Activated CD4-positive, alpha-beta T cell treated with anti-CD3 and anti-CD28 coated beads for 48 hours (primary cell): ENCODE results near the gene RAB4A.
"Not testable (repeated sequence)": the region's sequence is repeated elsewhere in the genome, so short reads cannot be mapped to it uniquely, and the experiment has no call there.

Experiments
- DNase-seq: peaks from one replicate; pipeline ENCODE4 v3.0.0-alpha.2; 2020

RAB4A gene

DNA sequence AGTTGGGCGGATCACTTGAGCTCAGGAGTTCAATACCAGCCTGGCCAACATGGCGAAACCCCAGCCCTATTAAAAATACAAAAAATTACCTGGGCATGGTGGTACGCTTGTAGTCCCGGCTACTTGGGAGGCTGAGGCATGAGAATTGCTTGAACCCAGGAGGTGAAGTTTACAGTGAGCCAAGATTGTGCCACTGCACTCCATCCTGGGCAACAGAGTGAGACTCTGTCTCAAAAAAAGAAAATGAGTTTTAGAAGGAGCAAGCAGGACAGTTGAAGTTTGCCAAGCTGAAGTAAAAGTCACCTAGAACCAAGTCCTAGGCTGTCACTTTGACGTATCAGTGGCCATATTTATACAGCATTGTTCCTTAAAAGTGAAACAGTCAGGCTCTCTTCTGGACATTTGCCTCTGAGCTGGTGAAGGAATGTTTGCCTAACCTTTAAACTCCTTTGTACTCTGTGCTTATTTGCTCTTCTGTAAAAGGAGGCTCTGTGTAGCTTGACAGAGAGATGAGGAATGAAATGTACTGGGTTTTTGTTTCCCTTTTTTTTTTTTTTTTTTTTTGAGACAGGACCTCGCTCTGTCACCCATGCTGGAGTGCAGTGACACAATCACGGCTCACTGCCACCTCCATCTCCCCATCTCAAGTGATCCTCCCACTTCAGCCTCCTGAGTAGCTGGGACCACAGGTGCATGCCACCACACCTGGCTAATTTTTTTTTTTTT lies 2.8 kb downstream of the RAB4A start:
- DNase-seq: no peak

- DNase-seq: no peak
Measured at GRCh38 chr1:229275005-229275404, 4.1 kb downstream of the RAB4A start.

DNA sequence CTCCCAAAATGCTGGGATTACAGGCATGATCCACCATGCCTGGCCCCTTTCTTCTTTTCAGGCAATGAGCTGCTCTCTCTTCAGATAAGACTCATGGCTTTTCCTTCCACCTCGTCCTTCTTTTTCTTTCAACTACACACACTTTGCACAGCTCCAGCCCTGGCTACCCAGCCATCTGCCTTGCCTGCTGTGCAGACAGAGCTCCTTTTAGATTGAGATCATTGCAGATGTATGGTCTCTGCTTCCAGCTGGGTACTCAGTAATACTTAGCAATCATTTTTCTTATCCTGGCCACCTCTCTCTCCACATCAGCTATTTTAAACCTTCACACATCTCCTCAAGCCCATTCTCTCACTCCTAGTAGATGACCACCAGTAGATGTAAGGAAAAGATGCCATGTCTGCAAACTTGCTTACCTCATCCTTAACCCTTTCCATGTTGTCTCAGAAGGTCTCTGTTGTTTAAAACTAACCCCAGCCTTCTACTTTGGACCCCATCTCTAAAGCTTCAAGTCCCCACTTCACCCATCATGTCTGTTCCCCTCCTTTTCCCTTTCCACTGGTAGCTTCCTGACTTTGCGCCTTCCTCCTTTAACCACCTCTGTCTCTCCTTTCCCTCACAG lies 7.3 kb downstream of the RAB4A start:
- no peak for DNase-seq

DNA sequence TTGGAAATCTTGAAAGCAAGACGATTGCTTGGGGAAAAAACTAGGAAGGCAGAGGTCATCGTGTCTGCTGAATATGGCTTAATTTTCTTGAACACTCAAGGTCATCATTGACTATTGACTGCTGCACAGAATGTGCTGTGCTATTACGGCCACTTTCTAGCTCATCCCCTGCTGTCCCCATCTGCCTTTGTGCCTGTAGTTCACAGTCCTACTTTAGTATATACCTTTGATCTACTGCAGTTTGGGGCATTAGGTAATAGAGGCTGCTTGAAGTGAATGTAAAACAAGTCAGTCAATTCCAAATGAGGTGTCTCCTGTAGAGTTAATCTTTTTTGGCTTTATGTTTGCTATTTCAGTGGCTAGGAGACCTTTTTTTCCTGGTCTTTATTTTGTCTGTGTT lies 8.3 kb downstream of the RAB4A start:
- DNase-seq: no peak

DNA sequence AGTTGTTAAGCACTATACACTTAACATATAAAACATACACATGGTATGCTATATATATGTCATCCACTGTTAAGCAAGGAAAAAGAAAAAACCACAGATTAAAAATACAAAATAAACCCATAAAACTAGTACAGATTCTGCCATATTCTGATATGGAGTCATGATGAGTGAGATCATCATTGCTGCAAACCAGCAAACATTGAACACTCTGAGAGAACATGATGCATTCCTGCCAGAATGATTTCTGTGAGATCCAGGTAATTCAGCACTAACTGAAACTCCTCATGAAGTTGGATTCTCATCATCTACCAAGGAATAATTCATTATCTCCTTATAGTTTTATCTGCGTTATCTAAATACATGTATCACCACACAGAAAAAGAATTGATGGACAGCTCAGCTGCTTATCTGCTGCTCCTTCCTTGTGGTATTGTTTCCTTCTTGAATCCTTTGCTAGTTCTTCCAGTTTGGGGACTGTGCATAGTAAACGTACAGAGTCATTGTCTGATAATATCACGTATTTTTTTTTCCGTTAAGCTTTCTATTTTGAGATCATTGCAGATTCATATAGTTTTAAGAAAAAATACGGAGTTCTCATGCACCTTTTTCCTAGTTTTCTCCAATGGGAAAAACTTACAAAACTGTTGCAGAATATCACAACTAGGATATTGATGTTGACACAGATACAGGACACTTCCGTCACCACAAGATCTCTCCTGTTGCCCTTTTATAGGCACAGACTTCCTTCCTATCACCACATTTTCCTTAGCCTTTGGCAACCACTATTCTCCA lies 9.3 kb downstream of the RAB4A start:
- DNase-seq: no peak

GRCh38 chr1:229280921-229281320 lies 10.0 kb downstream of the RAB4A start:
- DNase-seq: no peak

GRCh38 chr1:229281339-229281926 lies 10.5 kb downstream of the RAB4A start:
- DNase-seq: no peak

- DNase-seq: no peak
Measured at GRCh38 chr1:229282295-229282823, 11.4 kb downstream of the RAB4A start.

GRCh38 chr1:229283183-229283611 lies 12.3 kb downstream of the RAB4A start:
- DNase-seq: no peak

- DNase-seq: no peak
Measured at GRCh38 chr1:229284887-229285286, 14.0 kb downstream of the RAB4A start.

DNA sequence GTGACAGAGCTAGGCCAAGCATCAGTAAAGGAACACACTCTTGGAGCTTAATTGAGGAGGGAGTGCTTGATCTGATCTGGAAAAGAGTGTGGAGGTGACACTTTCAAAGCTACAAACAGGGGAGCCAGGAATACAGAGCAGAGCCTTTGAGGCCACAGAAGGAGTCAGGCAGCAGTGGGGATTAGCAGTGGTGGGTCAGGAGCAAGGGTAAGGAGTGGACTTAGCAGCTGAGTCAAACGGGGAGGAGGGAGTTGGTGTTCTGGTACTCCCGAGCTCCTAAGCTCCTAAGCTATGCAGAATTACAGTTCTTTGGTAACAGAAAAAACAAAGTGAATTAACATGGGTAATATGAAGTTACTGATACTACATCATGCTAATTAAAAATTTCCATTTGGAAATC lies 14.5 kb downstream of the RAB4A start:
- DNase-seq: no peak

- no peak for DNase-seq
Measured at GRCh38 chr1:229286099-229286766, 15.3 kb downstream of the RAB4A start.

- no peak for DNase-seq
Measured at GRCh38 chr1:229287267-229287666, 16.4 kb downstream of the RAB4A start.

DNA sequence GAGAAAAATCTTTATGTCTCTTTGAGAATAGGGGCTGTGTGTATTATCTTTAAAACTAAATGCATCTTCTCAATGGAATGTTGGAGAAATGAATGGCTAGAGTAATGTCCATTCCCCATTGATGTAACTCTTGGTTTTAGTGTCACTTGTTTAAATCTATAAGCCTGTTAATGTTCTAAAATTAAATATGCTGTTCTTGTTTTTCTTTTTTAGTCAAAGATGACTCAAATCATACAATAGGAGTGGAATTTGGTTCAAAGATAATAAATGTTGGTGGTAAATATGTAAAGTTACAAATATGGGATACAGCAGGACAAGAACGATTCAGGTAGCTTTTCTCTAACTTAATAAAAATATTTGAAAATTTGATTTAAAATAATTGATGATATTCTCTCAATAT lies 17.6 kb downstream of the RAB4A start:
- DNase-seq: no peak

GRCh38 chr1:229291686-229292085 lies 20.8 kb downstream of the RAB4A start:
- DNase-seq: not testable (repeated sequence)

DNA sequence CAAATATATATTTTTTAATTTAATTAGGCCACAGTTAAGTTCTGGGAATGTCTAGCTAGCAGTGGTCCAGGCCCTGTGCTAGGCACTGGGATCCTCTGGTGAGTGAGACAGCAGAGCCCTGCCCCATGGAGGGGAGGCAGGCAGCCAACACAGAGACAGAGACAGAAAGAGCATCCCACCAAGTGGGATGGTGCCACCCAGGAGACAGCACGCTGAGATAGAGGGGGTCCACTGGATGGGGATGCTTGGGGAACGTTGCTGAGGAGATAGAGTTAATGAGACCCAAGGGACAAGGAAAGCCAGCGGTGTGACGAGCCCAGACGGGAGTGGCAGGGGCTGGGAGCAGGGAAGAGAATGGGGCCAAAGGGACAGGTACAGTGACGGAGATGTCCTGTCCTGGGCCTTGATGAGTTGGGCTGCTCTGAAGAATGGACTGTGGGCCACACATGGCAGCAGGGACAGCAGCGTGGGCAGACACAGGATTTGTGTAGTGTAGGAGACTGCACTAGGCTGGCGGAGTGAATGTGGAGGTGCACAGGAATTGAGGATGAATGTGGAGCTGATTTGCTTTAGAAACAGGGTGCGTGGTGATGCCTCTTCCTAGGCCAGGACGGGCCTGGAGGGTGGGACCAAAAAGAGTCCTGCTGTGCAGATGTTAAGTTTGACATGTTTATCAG lies 22.8 kb downstream of the RAB4A start:
- no peak for DNase-seq

- no peak for DNase-seq
Measured at GRCh38 chr1:229295745-229296144, 24.8 kb downstream of the RAB4A start.

GRCh38 chr1:229296541-229296941 lies 25.6 kb downstream of the RAB4A start:
- no peak for DNase-seq

- DNase-seq: no peak
Measured at GRCh38 chr1:229297746-229298145, 26.8 kb downstream of the RAB4A start.

- no peak for DNase-seq
Measured at GRCh38 chr1:229298420-229298819, 27.5 kb downstream of the RAB4A start.

DNA sequence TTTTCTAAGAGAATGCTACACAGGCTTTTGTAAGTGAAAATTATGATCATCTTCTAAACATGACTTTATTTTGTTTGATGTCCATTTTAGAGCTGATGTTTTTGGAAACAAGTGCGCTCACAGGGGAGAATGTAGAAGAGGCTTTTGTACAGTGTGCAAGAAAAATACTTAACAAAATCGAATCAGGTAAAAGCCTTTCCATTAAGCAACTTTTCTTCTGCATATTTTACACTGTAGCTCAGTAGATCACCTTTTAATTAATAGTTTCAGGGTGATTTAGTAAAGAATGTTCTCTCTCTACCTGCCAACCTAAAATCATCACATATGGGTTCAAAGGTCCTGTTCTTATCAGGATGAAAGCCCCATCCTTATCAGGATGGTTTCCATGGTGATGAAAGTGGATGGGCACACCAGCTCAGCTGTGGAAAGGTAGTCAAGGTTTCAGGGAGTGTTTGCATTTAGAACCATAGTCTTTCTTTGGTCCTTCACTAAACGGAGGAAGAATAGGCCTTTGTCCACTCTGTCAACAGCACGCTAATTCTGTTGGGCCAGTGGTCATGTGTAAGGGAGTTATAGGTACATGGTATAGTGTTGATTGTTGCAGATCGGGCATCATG lies 28.1 kb downstream of the RAB4A start:
- no peak for DNase-seq
